Testis (tissue), 3 donors: ENCODE measurements around the gene PIGU. TPM values are rescaled to one million over a fixed set of nuclear protein-coding genes. Genes with fewer than 3 reads are reported as not detected.

Source experiments
- DNase-seq: peaks from one replicate; pipeline ENCODE4 v3.0.0-alpha.2; 2019
- H3K27ac ChIP-seq, 2 donors: fragments of 200-600 bp; sonication (generic); one replicate each; pipeline ENCODE4 v1.5.1; 2019
- H3K27me3 ChIP-seq: fragments of 200-600 bp; sonication (generic); one replicate; pipeline ENCODE4 v1.5.1; 2019
- H3K36me3 ChIP-seq: fragments of 200-600 bp; sonication (generic); one replicate; pipeline ENCODE4 v1.5.1; 2017; ENCODE audit warnings: low read depth; ENCODE audit errors: missing control alignments
- H3K4me1 ChIP-seq: fragments of 200-600 bp; sonication (generic); one replicate; pipeline ENCODE4 v1.5.1; 2019
- H3K4me3 ChIP-seq, 2 donors: fragments of 200-600 bp; sonication (generic); one replicate each; pipeline ENCODE4 v1.5.1; 2017 to 2019
- H3K9me3 ChIP-seq: fragments of 200-600 bp; sonication (generic); one replicate; pipeline ENCODE4 v1.5.1; 2017
- POLR2A ChIP-seq: fragments of 450-650 bp; IDR thresholded peaks from one replicate; pipeline ENCODE4 v1.6.1; 2017; ENCODE audit warnings: antibody characterized with exemption, mild to moderate bottlenecking, moderate library complexity
- WGBS, 2 donors: methylation state at CpG; one replicate each; pipeline ENCODE4 v1.1.5; 2018; 5-methylcytosine and 5-hydroxymethylcytosine counted together
- intact Hi-C: fragments of 100-400 bp; cut with DNase I; formaldehyde crosslinking; loops from one replicate; pipeline ENCODE4 v1.15.1; 2023; ENCODE audit warnings: low total_unique reads
- polyA plus RNA-seq: library from polyadenylated mRNA; stranded (reverse); fragments of 350-450 nt; fragmentation: Illumina TruSeq; extraction: RNeasy Lipid Tissue Mini Kit (QIAGEN cat#74804); gene quantifications from one replicate; pipeline ENCODE4 v1.2.3, GENCODE V29; 2014; ENCODE audit warnings: low read depth, low replicate concordance; ENCODE audit not compliant: insufficient read depth
- total RNA-seq, 2 donors: library from RNA; depleted of rRNA; stranded (reverse); fragments of >200 nt; gene quantifications; one replicate each; pipeline ENCODE4 v1.2.3, GENCODE V29; 2016
- TF ChIP-seq, protein P1 (sequence below), 3 experiments: fragments of 450-650 bp in 2 of 3; fragments of 200-600 bp in 1 of 3; sonication (generic) in 1 of 3; IDR thresholded peaks; one replicate each; pipeline ENCODE4 v1.5.1; 2016 to 2019; ENCODE audit warnings: antibody characterized with exemption in 3 of 3, mild to moderate bottlenecking in 2 of 3, moderate library complexity in 1 of 3

Gene PIGU
- total and polyA plus RNA-seq, 3 donors from 2014 or later = 35.0 to 48.9 (median 35.7) TPM

GRCh38 chr20:34712525-34713192 lies 35.8 kb upstream of the PIGU start:
- H3K36me3 ChIP-seq = no peaks in the 10 kb centered on the region
- intact Hi-C loops = no loop called here
- H3K27ac ChIP-seq = no peak overlapping the region

DNA sequence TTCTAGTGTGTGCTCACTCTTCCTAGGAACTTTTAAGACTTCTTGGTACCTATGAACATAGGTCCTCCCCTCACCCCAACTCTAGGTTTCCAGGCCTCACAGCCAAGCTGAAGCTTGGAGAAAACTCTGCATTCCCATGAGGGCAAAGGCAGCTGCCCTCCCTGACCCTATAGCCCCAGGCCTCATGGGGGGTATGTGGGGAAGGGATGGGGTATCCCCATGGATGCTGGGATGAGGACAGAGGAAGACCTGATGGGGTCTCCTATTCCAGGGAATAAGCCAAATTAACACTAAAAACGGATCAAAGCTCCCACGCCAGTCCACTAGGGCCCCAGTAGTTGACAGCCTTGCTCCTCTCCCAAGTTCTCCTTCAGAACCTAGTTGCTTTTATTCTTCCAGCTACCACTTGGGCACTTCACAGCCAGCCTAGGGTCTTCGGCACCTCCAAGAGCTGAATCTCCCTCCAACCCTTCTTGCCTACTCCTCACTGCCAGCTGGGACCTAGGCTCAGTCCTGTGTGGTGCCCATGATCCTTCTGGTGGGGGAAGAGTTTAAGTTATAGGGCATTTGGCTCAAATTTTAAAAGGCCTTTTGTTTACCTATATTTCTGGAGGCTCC lies 35.0 kb upstream of the PIGU start:
- intact Hi-C loops = no loop called here
- no peaks in the 10 kb centered on the region for H3K27me3 ChIP-seq
- H3K4me1 ChIP-seq = peaks cover 11% of the 10 kb centered on the region
- no peaks in the 10 kb centered on the region for H3K9me3 ChIP-seq
- no peak overlapping the region for H3K27ac ChIP-seq
- no peaks in the 10 kb centered on the region for H3K36me3 ChIP-seq
- 93 to 95% methylated on average over 3 of the region's 3 CpGs for WGBS, 2 donors
- H3K4me3 ChIP-seq = no peak overlapping the region
- DNase-seq = no peak
- TF ChIP-seq, protein P1, sequence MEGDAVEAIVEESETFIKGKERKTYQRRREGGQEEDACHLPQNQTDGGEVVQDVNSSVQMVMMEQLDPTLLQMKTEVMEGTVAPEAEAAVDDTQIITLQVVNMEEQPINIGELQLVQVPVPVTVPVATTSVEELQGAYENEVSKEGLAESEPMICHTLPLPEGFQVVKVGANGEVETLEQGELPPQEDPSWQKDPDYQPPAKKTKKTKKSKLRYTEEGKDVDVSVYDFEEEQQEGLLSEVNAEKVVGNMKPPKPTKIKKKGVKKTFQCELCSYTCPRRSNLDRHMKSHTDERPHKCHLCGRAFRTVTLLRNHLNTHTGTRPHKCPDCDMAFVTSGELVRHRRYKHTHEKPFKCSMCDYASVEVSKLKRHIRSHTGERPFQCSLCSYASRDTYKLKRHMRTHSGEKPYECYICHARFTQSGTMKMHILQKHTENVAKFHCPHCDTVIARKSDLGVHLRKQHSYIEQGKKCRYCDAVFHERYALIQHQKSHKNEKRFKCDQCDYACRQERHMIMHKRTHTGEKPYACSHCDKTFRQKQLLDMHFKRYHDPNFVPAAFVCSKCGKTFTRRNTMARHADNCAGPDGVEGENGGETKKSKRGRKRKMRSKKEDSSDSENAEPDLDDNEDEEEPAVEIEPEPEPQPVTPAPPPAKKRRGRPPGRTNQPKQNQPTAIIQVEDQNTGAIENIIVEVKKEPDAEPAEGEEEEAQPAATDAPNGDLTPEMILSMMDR (IDR thresholded peaks at IDR 0.05) = no peak
- no peak for TF ChIP-seq POLR2A

More at GRCh38 chr20:34712525-34713192, 35.8 kb upstream of the PIGU start:
- Histone ChIP-seq H3K9me3 (no peaks in the 10 kb centered on the region), H3K4me3 (no peak overlapping the region), H3K27me3 (no peaks in the 10 kb centered on the region), H3K4me1 (peaks cover 11% of the 10 kb centered on the region)
- 78 to 80% methylated on average over 5 of the region's 5 CpGs for WGBS, 2 donors
- TF ChIP-seq, protein P1 (IDR thresholded peaks at IDR 0.05) = no peak
- no peak for TF ChIP-seq POLR2A
- no peak for DNase-seq

DNA sequence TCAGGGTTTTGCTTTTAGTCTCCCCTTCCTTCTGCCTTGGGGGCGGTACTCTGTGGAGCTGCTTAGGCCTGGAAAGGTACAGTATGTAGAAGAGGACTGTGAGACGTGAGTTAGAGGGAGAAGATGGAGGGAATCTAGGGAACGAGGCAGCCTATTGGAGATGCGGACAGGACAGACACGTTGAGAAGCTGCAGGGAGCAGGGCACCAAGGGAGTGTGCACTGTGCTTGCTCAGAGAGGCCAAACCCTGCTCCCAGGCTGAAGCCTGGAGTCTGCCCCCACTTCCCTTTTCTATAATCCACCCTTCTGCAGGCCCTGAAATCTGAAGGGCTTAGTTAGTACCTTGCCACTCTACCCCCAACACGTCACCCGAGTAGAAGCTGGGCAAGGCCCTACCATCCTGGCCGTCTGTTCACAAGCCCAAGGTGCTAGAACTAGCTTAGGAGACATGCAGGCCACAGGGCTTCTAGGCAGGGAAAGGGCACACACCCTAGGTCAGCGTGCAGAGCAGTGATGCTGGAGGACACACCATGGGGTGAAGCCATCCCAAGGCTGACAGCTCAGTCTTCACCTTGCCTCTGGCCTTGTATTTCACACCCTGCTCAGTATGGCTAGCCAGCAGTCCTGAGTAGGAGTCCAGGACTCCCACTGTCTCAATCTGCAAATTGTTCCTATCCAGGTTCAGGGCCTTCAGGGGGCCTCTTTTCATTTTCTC lies 34.1 kb upstream of the PIGU start:
- Histone ChIP-seq H3K4me3 (no peak overlapping the region), H3K27me3 (no peaks in the 10 kb centered on the region), H3K4me1 (peaks cover 11% of the 10 kb centered on the region), H3K9me3 (no peaks in the 10 kb centered on the region), H3K36me3 (no peaks in the 10 kb centered on the region), H3K27ac (peak overlapping the region in 1 of 2 donors; percentile 98)
- TF ChIP-seq, protein P1 (IDR thresholded peaks at IDR 0.05) = no peak
- no peak for TF ChIP-seq POLR2A
- intact Hi-C loops = no loop called here
- WGBS, 2 donors = 76% methylated on average over 8 to 9 of the region's 9 CpGs
- no peak for DNase-seq

GRCh38 chr20:34710568-34710839 lies 33.6 kb upstream of the PIGU start:
- peaks cover 13% of the 10 kb centered on the region for H3K4me1 ChIP-seq
- H3K4me3 ChIP-seq = peak overlapping the region in 1 of 2 donors; percentile 84
- TF ChIP-seq, protein P1 (IDR thresholded peaks at IDR 0.05) = no peak
- H3K36me3 ChIP-seq = no peaks in the 10 kb centered on the region
- H3K27me3 ChIP-seq = no peaks in the 10 kb centered on the region
- H3K27ac ChIP-seq = peak overlapping the region in 1 of 2 donors; percentile 98
- intact Hi-C loops = no loop called here
- no peak for DNase-seq
- no peaks in the 10 kb centered on the region for H3K9me3 ChIP-seq
